ENCODE results near the gene SLC38A10.

DNA sequence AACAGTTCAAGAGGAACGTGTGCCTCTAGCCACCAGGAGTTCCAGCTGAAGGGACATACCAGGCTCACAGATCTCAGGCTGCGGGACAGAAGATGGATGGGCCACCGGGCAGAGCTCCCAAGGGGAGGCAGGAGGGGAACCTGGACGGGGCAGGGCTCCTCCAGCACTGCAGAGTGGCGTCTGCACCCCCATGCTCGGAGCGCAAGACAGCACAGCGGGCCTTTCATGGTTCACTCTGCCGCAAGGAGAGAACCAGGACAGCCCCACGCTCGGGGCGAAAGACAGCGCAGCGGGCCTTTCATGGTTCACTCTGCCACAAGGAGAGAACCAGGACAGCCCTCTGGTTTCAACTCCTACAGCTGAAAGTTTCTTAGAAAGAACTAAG, 20.6 kb downstream of the SLC38A10 start:
- no peak for TF ChIP-seq POLR2A (IDR thresholded peaks at IDR 0.05)
- TF ChIP-seq, protein P1, sequence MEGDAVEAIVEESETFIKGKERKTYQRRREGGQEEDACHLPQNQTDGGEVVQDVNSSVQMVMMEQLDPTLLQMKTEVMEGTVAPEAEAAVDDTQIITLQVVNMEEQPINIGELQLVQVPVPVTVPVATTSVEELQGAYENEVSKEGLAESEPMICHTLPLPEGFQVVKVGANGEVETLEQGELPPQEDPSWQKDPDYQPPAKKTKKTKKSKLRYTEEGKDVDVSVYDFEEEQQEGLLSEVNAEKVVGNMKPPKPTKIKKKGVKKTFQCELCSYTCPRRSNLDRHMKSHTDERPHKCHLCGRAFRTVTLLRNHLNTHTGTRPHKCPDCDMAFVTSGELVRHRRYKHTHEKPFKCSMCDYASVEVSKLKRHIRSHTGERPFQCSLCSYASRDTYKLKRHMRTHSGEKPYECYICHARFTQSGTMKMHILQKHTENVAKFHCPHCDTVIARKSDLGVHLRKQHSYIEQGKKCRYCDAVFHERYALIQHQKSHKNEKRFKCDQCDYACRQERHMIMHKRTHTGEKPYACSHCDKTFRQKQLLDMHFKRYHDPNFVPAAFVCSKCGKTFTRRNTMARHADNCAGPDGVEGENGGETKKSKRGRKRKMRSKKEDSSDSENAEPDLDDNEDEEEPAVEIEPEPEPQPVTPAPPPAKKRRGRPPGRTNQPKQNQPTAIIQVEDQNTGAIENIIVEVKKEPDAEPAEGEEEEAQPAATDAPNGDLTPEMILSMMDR (IDR thresholded peaks at IDR 0.05), result no peak
